Adrenal gland (tissue), 12 donors: ENCODE data around the gene NUDT22. TPM values are rescaled to one million over a fixed set of nuclear protein-coding genes. Genes with fewer than 3 reads are reported as not detected.

Source experiments
- DNase-seq, 7 donors: peaks; one replicate each; pipeline ENCODE4 v3.0.0-alpha.2; 2019 to 2020
- H3K27ac ChIP-seq, 5 donors: fragments of 200-600 bp; sonication (generic) in 4 of 5; 1 replicate in 3 of 5; 2 replicates in 2 of 5; pipeline versions ENCODE4 v1.5.1 to v1.8.0; 2016 to 2020; ENCODE audit warnings: mild to moderate bottlenecking in 1 of 5
- H3K27me3 ChIP-seq: fragments of 200-600 bp; 2 replicates; pipeline ENCODE4 v1.8.0; 2021
- H3K36me3 ChIP-seq, 2 donors: fragments of 200-600 bp; replicated peaks in 1 of 2; 1 replicate in 1 of 2; 2 replicates in 1 of 2; pipeline versions ENCODE4 v1.5.1 to v1.8.0; 2018 to 2022
- H3K4me1 ChIP-seq, 2 donors: fragments of 200-600 bp; replicated peaks in 1 of 2; 1 replicate in 1 of 2; 2 replicates in 1 of 2; pipeline versions ENCODE4 v1.5.1 to v1.8.0; 2018 to 2021
- H3K4me3 ChIP-seq, 4 donors: fragments of 200-600 bp; sonication (generic) in 3 of 4; one replicate each; pipeline ENCODE4 v1.5.1; 2016 to 2018
- H3K9me3 ChIP-seq, 3 donors: fragments of 200-600 bp; sonication (generic) in 1 of 3; replicated peaks in 1 of 3; 1 replicate in 2 of 3; 2 replicates in 1 of 3; pipeline versions ENCODE4 v1.5.1 to v1.8.0; 2016 to 2021
- CTCF ChIP-seq, 6 experiments: fragments of 450-650 bp in 4 of 6; fragments of 200-600 bp in 2 of 6; sonication (generic) in 1 of 6; IDR thresholded peaks; 1 replicate in 5 of 6; 2 replicates in 1 of 6; pipeline versions ENCODE4 v1.5.1 to v1.8.0; 2016 to 2021; ENCODE audit warnings: antibody characterized with exemption in 6 of 6, mild to moderate bottlenecking in 2 of 6, moderate library complexity in 1 of 6
- POLR2A ChIP-seq, 2 donors: fragments of 450-650 bp; IDR thresholded peaks; one replicate each; pipeline ENCODE4 v1.6.1; 2017; ENCODE audit warnings: antibody characterized with exemption in 2 of 2, mild to moderate bottlenecking in 2 of 2, moderate library complexity in 1 of 2
- WGBS, 4 donors: extraction: QIAGEN DNeasy Blood & Tissue Kit in 2 of 4; methylation state at CpG; one replicate each; pipeline versions ENCODE4 v1.1.5 to v1.1.7; 2013 to 2017; 5-methylcytosine and 5-hydroxymethylcytosine counted together
- intact Hi-C, 2 donors: fragments of 100-400 bp; cut with DNase I; formaldehyde crosslinking; loops; one replicate each; pipeline versions ENCODE4 v1.14.1 to v1.15.0; 2022 to 2023
- polyA plus RNA-seq, 3 donors: library from polyadenylated mRNA; stranded (reverse); fragments of 200-250 nt in 2 of 3; fragments of 350-450 nt in 1 of 3; fragmentation: Illumina TruSeq in 1 of 3; extraction: RNeasy Lipid Tissue Mini Kit (QIAGEN cat#74804) in 1 of 3; gene quantifications; one replicate each; pipeline ENCODE4 v1.2.3, GENCODE V29; 2013 to 2014
- total RNA-seq, 9 donors: library from RNA; depleted of rRNA in 4 of 9; stranded (reverse); fragments of >200 nt in 4 of 9; fragments of 120-200 nt in 1 of 9; fragmentation: NEBNext Ultra II Directional in 1 of 9; extraction: Animal tissue kit (Norgen Biotek cat#: 25700) in 1 of 9; gene quantifications; one replicate each; pipeline versions ENCODE4 v1.1.0 to v1.2.4, GENCODE V29; 2013 to 2023
- donor health status: healthy with polysubstance abuse.
- donor health status: Bipolar disorder and iron deficiency.
- donor health status: DM: yes; HTN: yes; CAD: no.
- donor health status: DM: no; HTN: no; CAD: no.
- donor health status: DM: no; HTN: no; CAD: no.
- donor health status: DM: yes; HTN: yes; CAD: no.

The NUDT22 gene
- total and polyA plus RNA-seq, 12 donors, result 19.5 to 190 (median 80.8) TPM

- intact Hi-C loops, result no loop called here
- Histone ChIP-seq H3K27me3 (no peaks in the 10 kb centered on the region), H3K4me3 (no peak overlapping the region), H3K9me3 (no peaks in the 10 kb centered on the region), H3K36me3 (peaks cover 0 to 60% of the 10 kb centered on the region in 2 donors), H3K4me1 (peaks cover 24 to 32% of the 10 kb centered on the region in 2 donors), H3K27ac (peak overlapping the region in 1 of 5 donors; percentile 97)
- 87 to 93% (median 91%) methylated on average over 17 to 35 of the region's 35 CpGs for WGBS, 4 donors
- TF ChIP-seq POLR2A (IDR thresholded peaks at IDR 0.05), result no peak
- TF ChIP-seq CTCF (IDR thresholded peaks at IDR 0.05), result no peak
- DNase-seq, result no peak
These were observed 39.4 kb downstream of the NUDT22 start for GRCh38 chr11:64265176-64266160.

- peaks cover 0 to 51% of the 10 kb centered on the region in 2 donors for H3K36me3 ChIP-seq
- intact Hi-C loops, result no loop called here
- DNase-seq, result peak in 4 of 7 donors; percentile 68 to 81 (median 77)
- no peak for TF ChIP-seq CTCF (IDR thresholded peaks at IDR 0.05)
- TF ChIP-seq POLR2A (IDR thresholded peaks at IDR 0.05), result no peak
- no peak overlapping the region for H3K4me3 ChIP-seq
- H3K9me3 ChIP-seq, result no peaks in the 10 kb centered on the region
- no peaks in the 10 kb centered on the region for H3K27me3 ChIP-seq
- peaks cover 24 to 32% of the 10 kb centered on the region in 2 donors for H3K4me1 ChIP-seq
- WGBS, 4 donors, result 59 to 82% (median 77%) methylated on average over 9 to 15 of the region's 15 CpGs
- H3K27ac ChIP-seq, result peak overlapping the region in 2 of 5 donors; percentile 81 to 97
These were observed 40.3 kb downstream of the NUDT22 start for GRCh38 chr11:64266339-64266738.

GRCh38 chr11:64267207-64267945, 41.3 kb downstream of the NUDT22 start:
- Histone ChIP-seq H3K9me3 (no peaks in the 10 kb centered on the region), H3K36me3 (peaks cover 0 to 41% of the 10 kb centered on the region in 2 donors), H3K27ac (peak overlapping the region; percentile 94 to 97 (median 96)), H3K27me3 (no peaks in the 10 kb centered on the region), H3K4me3 (no peak overlapping the region), H3K4me1 (peaks cover 30 to 42% of the 10 kb centered on the region in 2 donors)
- 38 to 63% (median 52%) methylated on average over 13 to 27 of the region's 27 CpGs for WGBS, 4 donors
- TF ChIP-seq POLR2A (IDR thresholded peaks at IDR 0.05), result peak in 1 of 2 donors; percentile 23
- no peak for TF ChIP-seq CTCF (IDR thresholded peaks at IDR 0.05)
- intact Hi-C loops, result no loop called here
- DNase-seq, result peak in 5 of 7 donors; percentile 64 to 76 (median 70)
